K562 (cell line): Measurements from ENCODE around the gene ARHGEF18. TPM values are rescaled to one million over a fixed set of nuclear protein-coding genes. Genes with fewer than 3 reads are reported as not detected.

Experiments
- EWSR1 ChIP-seq: fragments of 450-650 bp; IDR thresholded peaks from 2 replicates; pipeline ENCODE4 v1.6.1; 2018; ENCODE audit warnings: borderline replicate concordance, mild to moderate bottlenecking, low read depth, moderate library complexity; ENCODE audit not compliant: partially characterized antibody
- REST ChIP-seq, 2 experiments: fragments of 450-650 bp; formaldehyde crosslinking in 1 of 2; IDR thresholded peaks; 2 replicates each; pipeline versions ENCODE4 v1.4.0 to v1.6.1; 2014 to 2020; ENCODE audit warnings: mild to moderate bottlenecking in 2 of 2, borderline replicate concordance in 1 of 2, low read depth in 1 of 2
- ZNF146 ChIP-seq: IDR thresholded peaks from one replicate; pipeline ENCODE4 v1.6.1; 2018; ENCODE audit warnings: missing compliant biosample characterization; ENCODE audit not compliant: unreplicated experiment
- ZNF23 ChIP-seq: fragments of 250-450 bp; sonication (Bioruptor Pico); IDR thresholded peaks from 2 replicates; pipeline ENCODE4 v1.4.0; 2020; ENCODE audit warnings: mild to moderate bottlenecking
- ZNF431 ChIP-seq: sonication (generic); formaldehyde crosslinking; IDR thresholded peaks from 2 replicates; pipeline ENCODE4 v1.8.0; 2022; ENCODE audit warnings: mild to moderate bottlenecking, missing genetic modification reagents
- polyA plus RNA-seq, 8 experiments: library from polyadenylated mRNA; depleted of rRNA in 4 of 8; stranded (reverse) in 5 of 8; unstranded in 3 of 8; fragments of >200 nt; fragmentation: Nextera tagmentation in 2 of 8; fragmentation: Illumina TruSeq in 1 of 8; extraction: Ambion mirVana in 2 of 8; extraction: Trizol in 1 of 8; gene quantifications; 2 replicates each; pipeline versions ENCODE4 v1.2.1 to v1.2.3, GENCODE V29; 2011 to 2014; ENCODE audit warnings: inconsistent platforms in 1 of 8, missing spikeins in 1 of 8
- total RNA-seq, 7 experiments: library from RNA; depleted of rRNA in 6 of 7; stranded (reverse); fragments of >200 nt in 6 of 7; fragmentation: Illumina TruSeq in 2 of 7; extraction: Trizol in 2 of 7; gene quantifications; 2 replicates each; pipeline versions ENCODE4 v1.2.1 to v1.2.3, GENCODE V29; 2011 to 2021; ENCODE audit warnings: low replicate concordance in 1 of 7

Gene ARHGEF18
- total and polyA plus RNA-seq, 9 of the 15 experiments (the other 6 are each of a cell fraction or from before 2014, with no cell fraction given), result 0.04 to 16.5 (median 4.5) TPM

GRCh38 chr19:7386769-7387168, 38.0 kb downstream of the ARHGEF18 start (continued):
- TF ChIP-seq REST (IDR thresholded peaks at IDR 0.05; ENCODE audit: borderline replicate concordance) (no peak), REST (CRISPR knock-in tag; IDR thresholded peaks at IDR 0.05; ENCODE audit: low read depth) (no peak), ZNF23 (no peak), EWSR1 (no peak), ZNF431 (no peak), ZNF146 (CRISPR knock-in tag) (no peak)
